ENCODE results near the gene ABCA2. TPM values are rescaled to one million over a fixed set of nuclear protein-coding genes. Genes with fewer than 3 reads are reported as not detected.

Gene ABCA2
- total RNA-seq, 1 donor: 20.3 TPM

DNA sequence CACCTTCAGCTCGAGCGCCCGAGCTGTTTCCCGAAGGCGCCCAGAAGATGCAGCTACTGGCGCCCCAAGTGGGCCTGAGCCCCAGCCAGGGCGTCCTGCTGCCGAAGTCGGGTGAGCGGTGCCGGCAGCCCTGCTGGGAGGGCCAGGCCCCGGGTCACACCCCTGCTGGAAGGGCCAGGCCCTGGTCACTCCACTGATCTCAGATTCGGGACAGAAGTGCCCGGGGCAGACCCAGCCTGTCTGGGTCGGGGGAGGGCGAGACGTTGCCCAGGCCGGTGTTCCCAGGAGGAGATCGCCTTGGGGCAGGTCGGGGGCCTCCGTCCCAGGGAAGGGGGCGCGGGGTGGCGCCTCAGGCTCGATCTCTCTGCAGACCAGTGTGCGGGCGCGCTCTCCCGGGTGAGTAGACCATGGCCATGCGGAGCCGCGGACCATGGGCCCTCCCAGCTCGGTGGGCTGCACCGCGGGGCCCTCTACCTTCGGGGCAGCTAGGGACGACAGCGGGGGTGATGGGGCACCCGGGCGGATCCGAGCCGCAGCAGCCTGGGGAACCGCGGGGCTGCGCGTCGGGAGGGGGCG is 42.9 kb downstream of the ABCA2 start:
- Histone ChIP-seq H3K27me3 (ENCODE audit: insufficient read depth, low read length) (peaks cover 24% of the 10 kb centered on the region), H2AFZ (ENCODE audit: low read length) (no peak overlapping the region), H3K4me1 (ENCODE audit: insufficient read depth, low read length) (no peaks in the 10 kb centered on the region), H4K20me1 (ENCODE audit: insufficient read depth, low read length) (no peaks in the 10 kb centered on the region), H3K27ac (ENCODE audit: low read depth, low read length) (no peak overlapping the region), H3K36me3 (ENCODE audit: insufficient read depth, low read length) (no peaks in the 10 kb centered on the region), H3K79me2 (ENCODE audit: insufficient read depth, low read length) (no peaks in the 10 kb centered on the region), H3K9me3 (ENCODE audit: low read depth, low read length) (no peaks in the 10 kb centered on the region), H3K4me2 (ENCODE audit: insufficient read depth, low read length) (no peak overlapping the region), H3K4me3 (ENCODE audit: insufficient read depth, low read length) (no peak overlapping the region)
- no peak for DNase-seq (ENCODE audit: insufficient read length, low spot score, missing footprints)
- TF ChIP-seq, protein P1, sequence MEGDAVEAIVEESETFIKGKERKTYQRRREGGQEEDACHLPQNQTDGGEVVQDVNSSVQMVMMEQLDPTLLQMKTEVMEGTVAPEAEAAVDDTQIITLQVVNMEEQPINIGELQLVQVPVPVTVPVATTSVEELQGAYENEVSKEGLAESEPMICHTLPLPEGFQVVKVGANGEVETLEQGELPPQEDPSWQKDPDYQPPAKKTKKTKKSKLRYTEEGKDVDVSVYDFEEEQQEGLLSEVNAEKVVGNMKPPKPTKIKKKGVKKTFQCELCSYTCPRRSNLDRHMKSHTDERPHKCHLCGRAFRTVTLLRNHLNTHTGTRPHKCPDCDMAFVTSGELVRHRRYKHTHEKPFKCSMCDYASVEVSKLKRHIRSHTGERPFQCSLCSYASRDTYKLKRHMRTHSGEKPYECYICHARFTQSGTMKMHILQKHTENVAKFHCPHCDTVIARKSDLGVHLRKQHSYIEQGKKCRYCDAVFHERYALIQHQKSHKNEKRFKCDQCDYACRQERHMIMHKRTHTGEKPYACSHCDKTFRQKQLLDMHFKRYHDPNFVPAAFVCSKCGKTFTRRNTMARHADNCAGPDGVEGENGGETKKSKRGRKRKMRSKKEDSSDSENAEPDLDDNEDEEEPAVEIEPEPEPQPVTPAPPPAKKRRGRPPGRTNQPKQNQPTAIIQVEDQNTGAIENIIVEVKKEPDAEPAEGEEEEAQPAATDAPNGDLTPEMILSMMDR (IDR thresholded peaks at IDR 0.05; ENCODE audit: extremely low read depth, low read depth, low read length): no peak

DNA sequence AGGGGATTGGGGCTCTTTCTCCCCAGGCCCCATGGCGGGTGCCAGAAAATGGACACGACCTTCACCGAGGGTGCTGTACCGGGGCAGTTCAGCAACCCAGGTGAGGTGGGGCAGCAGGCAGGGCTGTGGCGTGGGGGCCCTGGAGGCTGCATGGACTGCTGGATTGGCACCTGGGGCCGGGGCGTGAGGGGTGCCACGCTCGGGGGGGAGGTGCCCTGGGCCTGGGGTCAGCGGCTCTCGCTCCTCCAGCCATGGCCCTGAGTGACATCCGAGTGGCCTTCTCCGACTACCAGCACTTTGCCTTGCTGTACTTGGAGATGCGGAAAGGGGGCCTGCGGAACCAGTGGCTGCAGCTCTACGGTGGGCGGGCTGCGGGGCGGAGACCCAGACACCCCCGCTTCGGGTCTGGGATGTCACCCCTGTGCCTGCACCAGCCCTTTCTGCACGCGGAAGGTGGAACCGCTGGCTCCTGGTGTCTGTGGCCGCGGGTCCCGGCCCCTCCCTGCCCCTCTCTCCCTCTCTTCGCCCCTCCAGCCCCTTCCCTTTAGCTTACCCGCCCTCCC is 43.5 kb downstream of the ABCA2 start:
- Histone ChIP-seq H3K27me3 (ENCODE audit: insufficient read depth, low read length) (peaks cover 24% of the 10 kb centered on the region), H3K36me3 (ENCODE audit: insufficient read depth, low read length) (no peaks in the 10 kb centered on the region), H4K20me1 (ENCODE audit: insufficient read depth, low read length) (no peaks in the 10 kb centered on the region), H3K4me1 (ENCODE audit: insufficient read depth, low read length) (no peaks in the 10 kb centered on the region), H2AFZ (ENCODE audit: low read length) (no peak overlapping the region), H3K4me3 (ENCODE audit: insufficient read depth, low read length) (no peak overlapping the region), H3K4me2 (ENCODE audit: insufficient read depth, low read length) (no peak overlapping the region), H3K9me3 (ENCODE audit: low read depth, low read length) (no peaks in the 10 kb centered on the region), H3K79me2 (ENCODE audit: insufficient read depth, low read length) (no peaks in the 10 kb centered on the region), H3K27ac (ENCODE audit: low read depth, low read length) (no peak overlapping the region)
- TF ChIP-seq, protein P1 (IDR thresholded peaks at IDR 0.05; ENCODE audit: extremely low read depth, low read depth, low read length): no peak
- no peak for DNase-seq (ENCODE audit: insufficient read length, low spot score, missing footprints)

DNA sequence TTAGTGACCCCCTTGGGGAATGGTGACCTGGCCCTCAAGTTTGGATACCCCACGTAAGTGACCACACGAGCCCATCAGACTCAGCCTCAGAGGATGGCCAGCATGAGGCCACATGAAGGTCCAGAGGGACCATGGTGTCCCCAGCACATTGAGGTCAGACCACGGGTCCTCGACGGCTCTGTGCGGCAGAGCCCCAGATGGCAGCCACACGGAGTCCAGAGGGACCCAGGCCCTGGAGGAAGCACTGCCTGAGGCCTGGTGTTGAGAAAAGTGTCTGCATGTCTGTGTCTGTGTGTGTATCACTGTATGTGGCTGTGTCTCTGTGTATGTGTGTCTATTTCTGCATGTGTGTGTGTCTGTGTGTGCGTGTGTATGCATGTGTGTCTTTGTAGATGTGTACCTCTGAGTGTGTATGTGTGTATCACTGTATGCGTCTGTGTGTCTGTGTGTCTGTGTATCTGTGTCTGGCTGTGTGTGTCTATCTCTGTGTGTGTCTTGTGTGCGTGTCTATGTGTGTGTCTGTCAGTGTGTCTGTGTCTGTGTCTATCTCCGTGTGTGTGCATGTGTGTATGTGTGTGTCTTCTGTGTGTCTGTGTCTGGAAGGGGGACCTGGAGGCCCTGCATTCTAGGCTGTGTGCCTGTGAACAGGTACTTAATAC is 44.3 kb downstream of the ABCA2 start:
- no peaks in the 10 kb centered on the region for H3K36me3 ChIP-seq (ENCODE audit: insufficient read depth, low read length)
- peaks cover 24% of the 10 kb centered on the region for H3K27me3 ChIP-seq (ENCODE audit: insufficient read depth, low read length)
- no peaks in the 10 kb centered on the region for H4K20me1 ChIP-seq (ENCODE audit: insufficient read depth, low read length)
- no peaks in the 10 kb centered on the region for H3K9me3 ChIP-seq (ENCODE audit: low read depth, low read length)
- no peak overlapping the region for H3K4me3 ChIP-seq (ENCODE audit: insufficient read depth, low read length)
- no peak overlapping the region for H3K27ac ChIP-seq (ENCODE audit: low read depth, low read length)
- H3K79me2 ChIP-seq (ENCODE audit: insufficient read depth, low read length): no peaks in the 10 kb centered on the region
- no peak overlapping the region for H2AFZ ChIP-seq (ENCODE audit: low read length)
- DNase-seq (ENCODE audit: insufficient read length, low spot score, missing footprints): no peak
- H3K4me1 ChIP-seq (ENCODE audit: insufficient read depth, low read length): no peaks in the 10 kb centered on the region
- H3K4me2 ChIP-seq (ENCODE audit: insufficient read depth, low read length): no peak overlapping the region
- TF ChIP-seq, protein P1 (IDR thresholded peaks at IDR 0.05; ENCODE audit: extremely low read depth, low read depth, low read length): no peak

DNA sequence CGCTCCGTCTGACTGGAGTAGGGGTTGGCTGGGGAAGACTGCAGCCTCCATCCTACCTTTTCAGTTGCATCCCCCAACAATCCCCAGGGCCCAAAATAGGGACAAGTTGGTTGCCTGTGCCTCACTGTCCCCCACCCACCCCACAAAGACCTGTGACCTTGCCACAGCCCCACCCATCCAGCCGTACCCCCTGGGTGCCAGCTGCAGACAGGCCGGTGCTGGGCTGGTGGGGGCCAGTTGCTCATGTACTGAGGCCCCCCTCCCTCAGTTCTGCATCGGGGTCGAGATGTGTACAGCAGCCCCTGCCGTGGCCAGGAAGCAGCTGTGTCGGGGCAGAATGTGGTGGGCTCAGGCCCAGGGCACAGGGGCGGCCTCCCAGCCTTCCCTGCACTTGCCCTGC is 44.9 kb downstream of the ABCA2 start:
- no peaks in the 10 kb centered on the region for H3K79me2 ChIP-seq (ENCODE audit: insufficient read depth, low read length)
- no peaks in the 10 kb centered on the region for H3K4me1 ChIP-seq (ENCODE audit: insufficient read depth, low read length)
- H3K27ac ChIP-seq (ENCODE audit: low read depth, low read length): no peak overlapping the region
- peaks cover 24% of the 10 kb centered on the region for H3K27me3 ChIP-seq (ENCODE audit: insufficient read depth, low read length)
- no peak overlapping the region for H3K4me3 ChIP-seq (ENCODE audit: insufficient read depth, low read length)
- H4K20me1 ChIP-seq (ENCODE audit: insufficient read depth, low read length): no peaks in the 10 kb centered on the region
- H3K36me3 ChIP-seq (ENCODE audit: insufficient read depth, low read length): no peaks in the 10 kb centered on the region
- TF ChIP-seq, protein P1 (IDR thresholded peaks at IDR 0.05; ENCODE audit: extremely low read depth, low read depth, low read length): no peak
- no peak for DNase-seq (ENCODE audit: insufficient read length, low spot score, missing footprints)
- no peak overlapping the region for H2AFZ ChIP-seq (ENCODE audit: low read length)
- no peak overlapping the region for H3K4me2 ChIP-seq (ENCODE audit: insufficient read depth, low read length)
- no peaks in the 10 kb centered on the region for H3K9me3 ChIP-seq (ENCODE audit: low read depth, low read length)
